LNCaP clone FGC (cell line): ENCODE measurements around the gene PTS.

Experiments used
- DNase-seq: peaks from one replicate; pipeline ENCODE4 v3.0.0-alpha.2; 2011; ENCODE audit warnings: low read depth
- H3K4me3 ChIP-seq: 2 replicates; pipeline ENCODE4 v1.5.1; 2011; ENCODE audit warnings: mild to moderate bottlenecking, low read depth, low read length, control low read depth
- CTCF ChIP-seq: IDR thresholded peaks from 2 replicates; pipeline ENCODE4 v1.5.1; 2012; ENCODE audit warnings: mild to moderate bottlenecking; ENCODE audit not compliant: control insufficient read depth, insufficient read depth; ENCODE audit errors: extremely low read depth

Gene PTS

GRCh38 chr11:112227471-112227870 is 1.2 kb downstream of the PTS start:
- no peak for DNase-seq
- H3K4me3 ChIP-seq = peak overlapping the region; percentile 87
- TF ChIP-seq CTCF = no peak

GRCh38 chr11:112228706-112229105 is 2.5 kb downstream of the PTS start:
- DNase-seq = no peak
- no peak overlapping the region for H3K4me3 ChIP-seq
- TF ChIP-seq CTCF = no peak

- no peak for TF ChIP-seq CTCF
- DNase-seq = no peak
- no peak overlapping the region for H3K4me3 ChIP-seq
Observed at GRCh38 chr11:112229159-112229558, 2.9 kb downstream of the PTS start.

DNA sequence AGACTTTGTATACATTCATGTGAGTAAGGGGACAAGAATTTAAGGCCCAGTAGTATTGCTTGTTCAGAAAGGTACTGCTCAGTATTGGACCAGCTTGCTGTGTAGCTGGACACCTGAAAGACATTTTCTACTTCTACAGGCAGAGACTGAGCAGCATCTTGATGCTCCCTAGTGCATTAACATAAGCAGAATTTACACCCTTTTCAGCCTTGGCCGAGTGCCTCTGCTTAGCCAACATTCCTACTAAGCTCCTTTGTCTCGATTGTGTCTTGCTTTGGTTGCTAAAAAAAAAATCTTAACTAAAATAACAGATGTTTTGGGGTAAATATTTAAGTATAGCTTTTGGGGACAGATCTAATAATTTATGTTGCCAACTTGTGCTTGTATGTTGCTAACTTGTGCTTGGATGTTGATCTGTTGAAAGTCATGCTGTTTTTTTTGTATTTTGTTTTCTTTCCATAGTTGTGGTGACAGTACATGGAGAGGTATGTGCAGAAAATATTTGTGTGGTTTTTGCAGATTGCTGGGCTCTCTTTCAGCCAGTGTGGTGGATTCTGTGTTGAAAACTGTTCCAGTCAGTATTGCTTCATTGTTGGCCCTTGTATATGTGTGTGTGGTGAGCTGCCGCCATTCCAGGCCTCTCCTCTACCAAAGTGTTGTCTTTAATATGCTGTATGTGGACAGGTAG is 3.7 kb downstream of the PTS start:
- H3K4me3 ChIP-seq = no peak overlapping the region
- no peak for TF ChIP-seq CTCF
- DNase-seq = no peak

DNA sequence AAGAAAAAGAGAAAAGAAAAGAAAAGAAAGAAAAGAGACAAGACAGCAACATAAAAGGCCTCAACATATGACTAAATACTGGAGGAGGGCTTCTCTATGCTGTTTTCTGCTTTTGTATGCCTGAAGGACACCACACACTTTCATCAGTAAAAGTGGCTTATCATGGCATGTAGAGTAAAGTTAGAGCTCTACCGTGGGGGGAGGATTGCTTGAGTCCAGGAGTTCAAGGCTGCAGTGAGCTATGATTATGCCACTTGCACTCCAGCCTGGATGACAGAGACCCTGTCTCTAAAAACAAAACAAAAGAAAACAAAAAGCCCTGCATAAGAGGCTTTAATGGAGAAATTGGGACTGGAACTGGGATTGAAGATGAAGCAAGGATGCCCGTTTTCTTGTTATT is 5.7 kb downstream of the PTS start:
- TF ChIP-seq CTCF = no peak
- DNase-seq = no peak
- no peak overlapping the region for H3K4me3 ChIP-seq

- H3K4me3 ChIP-seq = no peak overlapping the region
Observed at GRCh38 chr11:112235750-112236390, 9.6 kb downstream of the PTS start.

More at GRCh38 chr11:112235750-112236390, 9.6 kb downstream of the PTS start:
- DNase-seq = no peak
- no peak for TF ChIP-seq CTCF
